HG03442 (cell line): ENCODE data around the gene POLE.

Source experiments
- ATAC-seq: cut with Tn5 transposase; IDR thresholded peaks from one replicate; pipeline ENCODE4 v1.9.1; 2021; ENCODE audit warnings: mild to moderate bottlenecking, moderate library complexity; ENCODE audit not compliant: unreplicated experiment

POLE gene

DNA sequence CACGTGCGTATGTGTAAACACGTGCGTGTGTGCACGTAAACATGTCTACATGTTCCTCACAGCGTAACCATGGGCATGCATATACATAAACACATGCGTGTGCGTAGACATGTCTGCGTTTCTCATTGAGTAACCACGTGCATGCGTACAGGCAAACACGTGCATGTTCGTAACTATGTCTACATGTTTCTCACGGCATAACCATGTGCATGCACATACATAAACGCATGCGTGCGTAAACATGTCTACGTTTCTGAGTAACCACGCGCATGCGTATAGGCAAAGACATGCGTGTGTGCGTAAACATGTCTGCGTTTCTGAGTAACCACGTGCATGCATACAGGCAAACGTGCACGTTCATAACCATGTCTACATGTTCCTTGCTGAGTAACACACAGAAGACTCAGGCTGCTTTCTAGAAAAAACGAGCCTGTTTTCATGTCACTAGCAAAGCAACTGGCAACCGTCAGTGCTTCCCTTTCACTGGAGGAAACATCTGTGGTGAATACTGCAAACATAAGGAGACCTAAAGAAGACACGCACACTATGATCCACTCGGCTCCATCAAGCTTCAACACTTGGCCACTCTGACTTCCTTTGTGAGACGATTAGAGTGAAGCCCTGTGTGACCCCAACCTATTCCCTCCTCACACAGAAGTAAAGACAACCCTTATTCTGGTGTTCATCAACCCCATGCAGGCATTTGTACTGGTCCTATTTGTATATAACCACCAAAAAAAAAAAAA, 28.8 kb downstream of the POLE start:
- ATAC-seq = no peak

DNA sequence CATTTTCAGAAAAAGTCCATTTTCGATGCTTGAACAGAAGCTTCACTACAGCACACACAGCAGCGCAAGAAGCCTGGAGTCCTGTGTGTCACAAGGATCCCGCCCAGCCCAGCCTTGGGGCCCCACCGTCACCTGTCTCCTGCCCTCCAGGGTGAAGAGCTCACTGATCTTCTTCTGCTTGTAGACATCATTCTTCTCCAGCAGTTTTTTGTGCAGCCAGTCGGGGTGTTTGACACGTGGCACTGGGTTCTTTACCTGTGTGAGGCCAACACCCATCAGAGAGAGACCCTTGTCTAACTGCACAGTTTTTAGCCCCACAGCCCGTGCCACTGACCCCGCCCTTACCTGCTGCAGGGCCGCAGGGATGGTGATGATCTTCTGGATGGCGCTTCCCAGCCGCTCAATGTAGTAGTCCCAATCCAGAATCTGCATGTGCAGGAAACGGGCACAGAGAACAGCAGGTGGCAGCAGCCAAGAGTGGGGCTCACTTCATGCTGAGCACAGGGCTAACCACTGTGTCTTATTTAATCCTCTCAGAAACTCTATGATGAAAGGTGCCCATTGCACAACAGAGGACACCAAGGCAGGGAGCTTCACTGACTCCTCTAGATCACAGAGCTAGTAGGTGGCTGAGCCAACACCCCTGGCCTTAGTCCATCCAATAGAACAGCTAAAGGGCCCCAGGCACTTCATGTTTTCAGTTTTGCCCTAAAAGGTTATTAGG, 30.0 kb downstream of the POLE start:
- no peak for ATAC-seq

DNA sequence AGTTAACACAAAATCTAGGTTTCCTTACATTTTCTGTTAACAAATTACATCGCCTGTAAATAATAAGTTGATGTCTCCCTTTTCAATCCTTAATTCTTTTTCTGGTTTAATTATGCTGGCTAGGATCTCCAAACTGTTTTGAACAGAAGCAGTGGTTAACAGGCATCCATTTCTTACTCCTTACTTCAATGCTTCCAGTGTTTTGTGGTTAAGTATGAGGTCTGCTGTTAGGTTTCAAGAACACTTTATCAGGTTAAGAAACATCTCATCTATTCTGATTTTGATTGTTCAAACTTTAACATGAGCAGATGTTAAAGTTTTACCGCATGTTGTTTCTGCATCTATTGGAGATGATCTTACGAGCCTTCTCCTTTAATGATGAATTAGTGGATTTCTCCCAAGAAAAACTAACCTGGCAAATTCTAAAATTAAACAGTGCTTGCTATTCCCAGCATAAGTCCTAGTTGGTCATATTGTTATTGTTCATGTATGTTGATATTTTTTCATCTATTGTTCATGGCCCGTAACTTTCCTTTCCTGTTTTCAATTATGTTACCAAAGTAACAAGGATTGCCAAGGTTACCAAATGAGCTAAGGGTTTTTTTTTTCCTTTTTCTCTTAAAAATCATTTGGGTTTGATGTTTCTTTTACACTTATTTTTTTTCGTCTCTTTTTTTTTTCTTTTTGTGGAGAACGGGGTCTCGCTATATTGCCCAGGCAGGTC, 33.4 kb downstream of the POLE start:
- ATAC-seq = no peak

DNA sequence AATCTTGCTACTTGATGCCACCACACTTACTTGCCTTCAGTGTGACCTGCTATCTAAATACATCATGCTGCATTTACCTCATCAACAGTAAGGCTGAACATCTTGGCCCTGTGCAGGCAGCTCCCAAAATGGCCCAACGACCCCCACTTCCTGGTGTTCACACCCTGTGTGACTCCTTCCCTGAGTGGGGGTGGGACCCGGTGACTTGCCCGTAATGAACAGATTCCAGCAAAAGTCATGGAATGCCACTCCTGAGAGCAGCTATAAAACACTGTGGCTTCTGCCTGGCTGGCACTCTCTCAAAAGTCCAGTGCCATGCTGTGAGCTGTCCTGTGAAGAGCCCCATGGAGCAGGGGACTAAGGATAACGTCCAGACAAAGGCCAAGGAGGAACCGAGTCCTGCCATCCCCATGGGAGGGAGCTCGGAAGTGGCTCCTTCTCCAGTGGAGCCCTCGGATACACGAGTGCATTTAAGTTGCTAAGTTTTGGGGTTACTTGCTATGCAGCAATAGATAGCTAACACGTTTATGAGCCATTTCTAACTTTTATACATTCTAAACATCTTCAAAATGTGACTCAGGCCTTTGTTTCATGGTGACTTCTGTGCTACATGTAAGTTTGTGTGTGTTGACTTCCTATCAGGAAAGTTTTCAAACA, 35.6 kb downstream of the POLE start:
- no peak for ATAC-seq

DNA sequence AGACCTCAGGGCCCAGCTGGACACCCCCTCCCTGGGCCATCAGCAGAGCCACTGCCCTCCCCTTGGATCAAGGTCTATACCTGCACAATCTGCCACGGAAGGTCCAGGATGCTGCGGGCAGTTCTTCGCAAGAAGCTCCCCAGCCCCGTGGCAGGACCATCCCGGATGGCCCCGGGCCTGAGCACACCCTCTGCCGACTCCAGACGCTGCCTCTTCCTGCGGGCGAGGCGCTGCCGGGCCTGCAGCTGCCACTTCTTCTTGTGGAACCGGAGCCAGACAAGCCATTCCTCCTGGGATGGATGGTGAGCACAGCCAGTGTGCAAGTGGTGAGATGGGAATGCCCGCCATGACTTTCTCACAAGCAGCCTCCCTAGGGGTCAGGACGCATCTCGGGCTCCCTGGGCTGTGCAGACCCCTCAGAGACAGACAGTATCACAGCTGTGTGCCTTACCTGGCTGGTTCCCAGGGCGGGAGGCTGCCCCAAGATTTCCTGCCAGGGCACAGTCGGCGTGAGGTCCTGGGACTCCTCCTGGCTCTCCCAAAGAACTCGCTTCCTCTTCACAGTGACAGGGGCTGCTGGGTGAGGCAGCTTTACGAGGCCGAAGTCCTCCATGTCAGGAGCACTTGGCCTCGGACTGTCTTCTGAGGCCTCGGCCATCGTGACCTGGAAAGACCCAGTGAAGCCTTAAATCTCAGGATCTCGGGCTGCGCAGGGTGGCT, 37.8 kb downstream of the POLE start:
- no peak for ATAC-seq

DNA sequence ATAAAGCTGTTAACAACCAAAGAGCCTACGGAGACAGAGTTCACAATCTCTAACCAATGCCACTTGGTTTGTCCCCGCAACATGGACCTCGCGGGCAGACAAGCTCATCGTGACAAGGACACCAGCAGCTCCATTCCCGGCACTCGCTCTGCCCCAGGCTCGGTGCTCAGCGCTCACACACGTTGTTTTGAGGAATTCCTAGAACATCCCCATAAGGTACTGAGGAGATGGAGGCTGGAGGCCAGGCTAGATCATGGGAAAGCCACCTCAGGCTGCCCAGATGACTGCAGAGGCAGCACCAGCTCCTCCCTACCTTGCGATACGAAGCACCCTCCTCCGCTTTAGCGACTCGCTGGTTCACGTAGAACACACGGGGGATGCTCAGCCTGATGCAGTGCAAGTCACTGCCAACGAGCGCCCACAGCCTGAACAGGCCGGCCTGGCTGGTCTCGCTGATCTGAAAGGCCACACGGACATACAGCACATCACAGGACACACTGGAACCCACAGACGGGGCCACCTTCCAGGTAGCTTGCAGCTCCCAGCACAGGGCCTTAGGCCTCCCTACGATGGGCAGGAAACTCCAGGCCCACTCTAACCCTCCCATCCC, 38.4 kb downstream of the POLE start:
- ATAC-seq = no peak

DNA sequence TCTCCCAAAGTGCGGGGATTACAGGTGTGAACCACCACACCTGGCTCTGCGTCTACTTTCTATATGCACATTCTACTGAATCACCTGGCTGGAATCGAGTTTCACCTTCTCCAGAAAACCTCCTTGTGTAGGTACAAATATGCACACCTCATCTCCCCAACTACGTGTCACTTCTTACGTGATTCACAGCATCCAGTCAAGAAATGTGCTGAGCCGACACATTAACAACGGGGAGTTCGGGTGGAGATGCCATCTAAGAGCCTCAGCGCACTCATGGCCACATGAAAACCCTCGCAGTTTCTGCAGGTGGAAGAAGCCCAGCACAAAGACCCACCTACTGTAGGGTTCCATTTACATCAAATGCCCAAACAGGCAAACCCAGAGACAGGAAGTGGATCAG, 39.3 kb downstream of the POLE start:
- no peak for ATAC-seq

DNA sequence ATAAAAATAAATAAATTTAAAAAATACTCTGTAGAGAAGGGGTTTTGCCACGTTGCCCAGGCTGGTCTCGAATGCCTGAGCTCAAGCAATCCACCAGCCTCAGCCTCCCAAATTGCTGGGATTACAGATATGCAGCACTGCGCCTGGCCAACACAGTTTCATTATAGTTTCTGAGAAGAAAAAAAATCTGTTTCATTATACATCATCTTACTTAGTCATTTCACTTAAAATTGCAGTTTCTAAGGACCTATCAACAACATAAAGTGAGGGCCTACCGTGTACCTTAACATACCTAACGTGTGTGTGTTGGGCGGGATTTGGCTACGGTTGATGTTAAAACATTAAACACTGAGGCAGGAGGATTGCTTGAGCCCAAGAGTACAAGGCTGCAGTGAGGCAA, 40.3 kb downstream of the POLE start:
- no peak for ATAC-seq

DNA sequence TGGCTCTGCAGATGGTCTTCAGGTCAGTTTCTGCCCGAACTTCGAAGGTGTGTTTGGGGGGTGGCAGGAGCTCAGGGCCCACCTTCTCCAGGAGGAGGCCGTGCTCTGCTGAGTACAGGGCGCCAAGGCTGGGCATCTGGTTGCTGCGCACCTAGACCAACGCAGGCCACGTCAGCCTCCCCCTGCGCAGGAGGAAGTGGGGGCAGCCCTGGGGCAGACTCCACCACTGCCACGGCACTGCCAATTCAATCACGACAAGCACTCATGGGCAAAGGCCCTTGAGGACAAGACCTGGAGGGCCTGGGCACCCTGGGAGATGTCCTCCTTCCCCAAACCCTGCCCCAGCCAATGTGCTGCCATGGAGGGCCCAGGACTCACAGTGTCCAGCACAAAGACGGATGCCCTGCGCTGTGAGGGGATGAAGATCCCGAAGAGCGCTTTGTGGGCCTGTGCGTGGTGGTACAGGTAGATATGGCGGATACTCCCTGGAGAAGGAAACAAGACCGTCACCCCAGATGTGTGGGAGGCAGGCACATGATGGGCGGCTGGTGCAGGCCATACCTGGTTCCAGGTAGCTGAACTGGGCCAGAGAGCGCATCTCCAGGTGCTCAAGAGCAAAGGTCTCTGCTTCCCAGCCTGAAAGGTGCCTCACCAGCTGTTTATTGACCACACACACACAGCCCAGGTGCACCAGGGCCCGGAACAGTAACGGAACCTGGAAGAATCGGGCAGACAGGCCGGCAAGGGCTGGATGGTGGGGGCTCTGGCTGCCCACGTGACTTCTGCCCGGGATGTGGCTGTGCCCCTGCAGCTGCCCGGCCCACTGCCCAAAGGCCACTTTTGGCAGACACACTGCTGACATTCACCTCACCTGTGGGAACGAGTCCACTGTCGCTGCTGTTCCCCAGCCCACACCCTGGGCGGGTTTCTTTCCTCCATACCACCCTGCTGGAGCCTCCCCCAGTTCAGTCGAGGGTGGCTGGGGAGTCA, 44.0 kb downstream of the POLE start:
- ATAC-seq = no peak

DNA sequence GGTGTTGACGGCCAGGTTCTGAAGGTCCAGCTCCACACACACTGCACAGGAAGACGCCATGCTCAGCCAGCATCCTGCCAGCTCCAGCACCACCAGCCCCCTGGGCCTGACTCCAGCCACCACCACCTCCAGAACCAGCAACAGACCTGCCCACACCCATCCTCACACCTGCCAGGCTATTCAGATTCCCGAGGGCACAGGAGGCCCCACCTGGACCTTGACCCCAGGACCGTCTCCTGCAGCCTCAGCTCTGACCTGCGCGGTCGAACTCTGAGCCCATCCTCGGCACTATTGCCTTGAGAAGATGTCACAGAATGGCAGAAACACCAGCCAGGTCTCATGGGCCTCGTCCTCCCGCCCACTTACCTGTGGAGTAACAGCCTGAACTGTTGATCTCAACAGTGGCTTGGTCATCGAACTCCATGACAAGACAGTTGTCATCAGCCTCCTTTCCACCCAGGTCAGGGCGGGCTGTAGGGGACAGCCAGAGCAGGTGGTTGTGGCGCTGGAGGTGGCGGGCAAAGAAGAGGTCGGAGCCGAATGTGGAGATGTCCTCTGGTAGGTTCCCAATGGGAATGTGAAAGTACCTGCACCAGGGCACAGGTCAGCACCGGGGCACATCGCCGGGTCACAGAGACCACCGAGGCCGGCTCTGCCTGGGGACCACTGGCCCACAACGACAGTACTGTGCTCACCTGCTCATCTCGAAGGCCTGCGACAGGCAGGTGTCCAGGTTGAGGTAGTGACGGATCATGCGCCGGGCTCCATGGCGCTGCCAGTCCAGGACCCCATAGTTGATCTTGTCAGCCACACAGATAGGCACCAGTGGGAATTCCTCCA, 45.1 kb downstream of the POLE start:
- ATAC-seq = no peak

DNA sequence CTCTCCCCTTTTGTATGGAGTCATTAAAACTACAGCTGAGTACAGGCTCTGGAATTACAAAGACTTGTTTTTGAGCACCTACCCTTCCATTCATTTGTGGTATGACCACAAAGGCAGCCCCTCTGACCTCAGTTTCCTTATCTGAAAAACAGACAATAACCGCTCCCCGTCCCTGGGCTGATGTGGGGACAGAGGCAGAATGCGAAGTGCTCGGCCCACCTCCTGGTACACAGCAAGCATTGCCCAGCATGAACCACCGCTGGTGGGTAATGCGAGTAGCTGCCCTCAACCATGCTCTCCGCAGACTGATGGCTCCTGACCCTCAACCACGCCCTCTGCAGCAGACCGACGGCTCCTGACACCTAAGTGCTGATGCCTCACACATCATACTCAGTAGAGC, 46.2 kb downstream of the POLE start:
- ATAC-seq = no peak

DNA sequence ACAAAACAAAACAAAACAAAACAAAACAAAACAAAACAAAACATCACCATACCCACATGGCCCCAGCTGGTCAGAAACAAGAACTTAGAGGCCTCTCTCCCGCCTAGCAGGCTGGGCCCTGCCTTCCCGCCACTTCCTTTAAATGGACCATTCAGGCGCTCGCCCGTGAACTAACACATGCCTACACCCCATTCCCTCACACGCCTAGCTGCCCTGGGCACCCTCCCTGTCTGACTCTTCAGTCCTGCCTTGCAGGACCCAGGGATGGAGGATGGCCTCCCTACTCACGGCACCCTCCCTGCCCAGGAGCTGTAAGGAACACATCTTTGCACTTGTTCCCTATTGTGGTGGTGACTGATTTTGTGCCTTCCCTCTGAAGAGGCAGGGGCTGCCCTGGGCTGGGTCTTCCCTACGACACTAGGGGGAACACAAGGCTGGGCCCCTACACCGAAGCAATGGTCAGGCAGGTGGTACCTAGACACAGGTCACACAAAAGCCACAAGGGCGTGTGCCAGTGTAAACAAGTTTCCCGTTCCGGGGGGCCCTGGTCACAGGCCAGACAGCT, 47.1 kb downstream of the POLE start:
- no peak for ATAC-seq

DNA sequence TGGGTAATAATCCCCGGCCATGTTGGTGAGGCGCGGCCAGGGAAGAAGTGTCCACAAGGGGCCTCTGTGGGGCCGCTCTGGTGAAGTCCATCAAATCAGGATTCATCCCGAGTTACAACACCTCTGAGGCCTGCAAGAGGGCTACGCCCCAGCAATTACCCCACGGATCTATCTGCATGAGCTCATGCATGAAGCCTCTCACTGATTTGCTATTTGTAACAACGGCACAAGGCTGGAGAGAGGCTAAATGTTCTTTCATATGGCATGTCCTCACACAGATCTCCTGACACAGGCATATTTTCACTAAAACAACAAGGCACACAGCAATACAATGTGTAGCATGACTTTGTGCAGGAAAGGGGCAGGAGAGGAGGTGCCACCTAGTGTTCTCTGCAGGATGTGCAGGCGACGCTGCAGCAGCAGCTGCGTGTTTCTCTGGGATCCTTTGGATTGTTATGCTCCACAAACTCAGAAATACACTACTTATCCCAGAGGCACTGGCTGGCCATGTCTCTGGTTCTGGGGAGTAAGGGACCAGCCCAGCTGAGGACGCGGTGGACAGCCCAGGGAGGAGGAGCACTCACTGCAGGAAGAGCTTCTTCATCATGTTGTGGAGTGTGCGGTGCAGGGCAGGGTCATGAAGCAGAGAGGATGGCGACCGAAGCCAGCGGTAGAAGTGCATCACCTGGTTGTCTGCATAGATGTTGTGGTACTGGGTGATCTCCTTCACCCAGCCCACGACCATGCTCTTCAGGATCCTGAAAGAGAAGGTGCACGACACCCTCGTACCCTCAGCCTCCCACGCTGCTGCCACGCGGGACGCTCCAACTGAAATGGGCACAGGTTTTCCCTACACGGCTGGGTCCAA, 48.4 kb downstream of the POLE start:
- ATAC-seq = no peak

DNA sequence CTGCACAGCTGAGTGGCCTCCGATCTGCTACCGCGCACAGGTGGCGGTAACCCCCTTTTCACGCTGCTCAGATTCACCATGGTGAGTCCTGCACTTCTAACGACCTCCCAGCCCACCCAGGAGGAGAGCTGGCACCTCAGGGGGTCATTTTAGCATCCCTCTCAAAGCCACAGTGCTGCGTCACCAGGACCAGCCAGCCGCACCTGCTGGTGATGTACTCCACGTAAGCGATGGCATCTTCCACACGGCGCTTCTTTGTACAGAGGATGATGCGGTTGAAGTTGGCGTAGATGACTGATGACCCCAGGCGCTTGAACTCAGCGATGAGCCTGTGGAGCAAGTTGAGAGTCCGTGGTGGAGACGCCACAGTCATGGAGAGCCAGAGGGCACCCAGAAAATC, 49.3 kb downstream of the POLE start:
- ATAC-seq = no peak

DNA sequence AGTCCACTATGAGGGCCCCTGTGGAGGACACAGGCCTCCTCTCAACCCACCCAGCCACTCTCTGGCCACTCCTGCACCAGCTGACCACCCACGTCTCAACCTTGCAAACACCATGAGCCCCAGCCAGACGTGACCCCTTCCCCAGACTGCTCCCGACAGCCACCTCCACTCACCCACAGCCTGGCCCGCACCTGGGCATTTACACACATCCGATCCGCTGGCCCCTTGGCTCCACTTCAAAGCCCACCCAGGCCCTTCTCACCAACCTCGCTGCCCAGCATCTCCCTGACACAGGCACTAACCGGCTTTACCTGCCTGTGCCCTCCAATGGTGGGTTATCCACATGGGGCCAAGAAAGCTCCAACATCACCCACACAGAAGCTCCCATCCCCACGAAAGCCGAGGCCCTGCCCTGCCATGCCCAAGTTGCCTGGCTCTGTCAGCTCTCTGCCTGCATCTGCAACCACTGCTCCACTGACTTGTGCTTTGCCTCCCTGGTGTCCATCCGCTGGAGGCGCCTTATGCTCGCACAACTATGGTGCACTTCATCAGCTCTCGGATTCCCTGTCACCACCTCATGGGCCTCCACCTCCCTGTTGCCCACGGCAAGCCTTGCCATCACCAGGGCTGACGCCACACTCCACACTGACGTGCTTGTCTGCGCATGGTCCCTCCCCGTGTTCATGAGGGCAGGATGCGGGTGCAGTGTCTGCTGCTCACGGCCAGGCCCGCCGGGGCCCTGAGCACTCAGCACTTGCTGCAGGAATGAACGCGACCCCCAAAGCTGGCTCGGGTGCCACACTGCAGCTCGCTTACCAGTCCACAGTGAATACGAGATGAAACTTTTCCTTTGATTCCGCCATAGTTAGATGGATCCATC, 51.8 kb downstream of the POLE start:
- no peak for ATAC-seq

DNA sequence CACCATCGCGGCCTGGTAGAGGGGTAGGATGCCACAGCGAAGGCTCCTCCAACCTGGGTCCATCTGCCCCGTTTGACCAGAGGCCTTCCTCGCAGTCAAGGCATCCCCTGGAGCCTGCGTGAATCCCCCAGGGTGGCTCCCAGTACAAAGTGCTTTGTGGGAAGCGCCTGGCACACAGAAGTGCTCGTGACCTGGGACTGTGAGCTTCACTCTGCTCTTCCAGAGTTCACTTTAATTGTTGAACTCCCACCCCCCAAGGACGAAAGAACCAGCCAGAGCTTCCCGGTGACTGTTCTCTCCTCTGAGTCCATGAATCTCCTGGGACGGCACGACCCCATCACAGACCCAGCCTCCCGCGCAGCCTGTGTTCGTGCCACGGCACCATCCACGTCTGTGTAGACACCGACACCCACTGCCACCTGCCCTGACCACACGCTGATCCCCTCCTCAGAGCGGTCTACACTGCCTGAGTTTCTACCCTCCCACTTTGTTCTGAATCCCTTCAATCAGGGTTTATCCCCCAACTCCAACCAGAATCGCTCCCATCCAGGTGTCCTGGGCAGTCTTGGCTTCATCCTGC, 52.6 kb downstream of the POLE start:
- ATAC-seq = no peak
